HUES48 (cell line): ENCODE measurements around the gene OMP.

Experiments
- H3K27ac ChIP-seq: one replicate; pipeline ENCODE4 v1.7.0; 2013; ENCODE audit warnings: low read depth, low read length, inconsistent platforms
- H3K27me3 ChIP-seq: 2 replicates; pipeline ENCODE4 v1.6.1; 2013; ENCODE audit warnings: mild to moderate bottlenecking, low read length; ENCODE audit not compliant: control insufficient read depth, insufficient read depth
- H3K36me3 ChIP-seq: 2 replicates; pipeline ENCODE4 v1.6.1; 2013; ENCODE audit warnings: low read length; ENCODE audit not compliant: control insufficient read depth, insufficient read depth
- H3K4me1 ChIP-seq: 2 replicates; pipeline ENCODE4 v1.6.1; 2013; ENCODE audit warnings: mild to moderate bottlenecking, low read length; ENCODE audit not compliant: control insufficient read depth, insufficient read depth
- H3K4me3 ChIP-seq: 2 replicates; pipeline ENCODE4 v1.5.1; 2013; ENCODE audit warnings: mild to moderate bottlenecking, low read depth, low read length
- H3K9ac ChIP-seq: 2 replicates; pipeline ENCODE4 v1.6.1; 2013; ENCODE audit warnings: mild to moderate bottlenecking, low read depth, low read length, moderate library complexity
- H3K9me3 ChIP-seq: 2 replicates; pipeline ENCODE4 v1.6.1; 2013; ENCODE audit warnings: low read length; ENCODE audit not compliant: control insufficient read depth, insufficient read depth

The OMP gene

GRCh38 chr11:77081381-77081851, 21.2 kb upstream of the OMP start:
- Histone ChIP-seq H3K27me3 (no peaks in the 10 kb centered on the region), H3K36me3 (no peaks in the 10 kb centered on the region), H3K9me3 (no peaks in the 10 kb centered on the region), H3K9ac (no peak overlapping the region), H3K4me3 (no peak overlapping the region), H3K4me1 (no peaks in the 10 kb centered on the region), H3K27ac (no peak overlapping the region)

GRCh38 chr11:77081976-77082836, 20.4 kb upstream of the OMP start:
- Histone ChIP-seq H3K4me3 (no peak overlapping the region), H3K27ac (no peak overlapping the region), H3K4me1 (no peaks in the 10 kb centered on the region), H3K9ac (no peak overlapping the region), H3K27me3 (no peaks in the 10 kb centered on the region), H3K9me3 (no peaks in the 10 kb centered on the region), H3K36me3 (no peaks in the 10 kb centered on the region)

- Histone ChIP-seq H3K36me3 (no peaks in the 10 kb centered on the region), H3K4me3 (no peak overlapping the region), H3K4me1 (no peaks in the 10 kb centered on the region), H3K27me3 (no peaks in the 10 kb centered on the region), H3K9me3 (no peaks in the 10 kb centered on the region), H3K9ac (no peak overlapping the region), H3K27ac (no peak overlapping the region)
Measured at GRCh38 chr11:77082838-77083565, 19.6 kb upstream of the OMP start.

- no peak overlapping the region for H3K9ac ChIP-seq
- H3K36me3 ChIP-seq: no peaks in the 10 kb centered on the region
- H3K4me1 ChIP-seq: no peaks in the 10 kb centered on the region
- no peak overlapping the region for H3K27ac ChIP-seq
- H3K27me3 ChIP-seq: no peaks in the 10 kb centered on the region
- H3K4me3 ChIP-seq: no peak overlapping the region
- no peaks in the 10 kb centered on the region for H3K9me3 ChIP-seq
Measured at GRCh38 chr11:77083566-77084245, 18.9 kb upstream of the OMP start.

GRCh38 chr11:77084581-77085191, 18.0 kb upstream of the OMP start:
- H3K9me3 ChIP-seq: no peaks in the 10 kb centered on the region
- H3K4me1 ChIP-seq: no peaks in the 10 kb centered on the region
- no peak overlapping the region for H3K4me3 ChIP-seq
- H3K9ac ChIP-seq: no peak overlapping the region
- H3K36me3 ChIP-seq: no peaks in the 10 kb centered on the region
- no peaks in the 10 kb centered on the region for H3K27me3 ChIP-seq
- no peak overlapping the region for H3K27ac ChIP-seq

- no peak overlapping the region for H3K27ac ChIP-seq
- H3K4me3 ChIP-seq: no peak overlapping the region
- no peak overlapping the region for H3K9ac ChIP-seq
- no peaks in the 10 kb centered on the region for H3K36me3 ChIP-seq
- H3K9me3 ChIP-seq: no peaks in the 10 kb centered on the region
- no peaks in the 10 kb centered on the region for H3K4me1 ChIP-seq
- H3K27me3 ChIP-seq: no peaks in the 10 kb centered on the region
Measured at GRCh38 chr11:77085652-77086051, 17.0 kb upstream of the OMP start.

GRCh38 chr11:77086521-77087472, 15.8 kb upstream of the OMP start:
- Histone ChIP-seq H3K27me3 (no peaks in the 10 kb centered on the region), H3K9ac (no peak overlapping the region), H3K4me3 (no peak overlapping the region), H3K36me3 (no peaks in the 10 kb centered on the region), H3K4me1 (no peaks in the 10 kb centered on the region), H3K9me3 (no peaks in the 10 kb centered on the region), H3K27ac (no peak overlapping the region)

- H3K9me3 ChIP-seq: no peaks in the 10 kb centered on the region
- no peaks in the 10 kb centered on the region for H3K27me3 ChIP-seq
- no peak overlapping the region for H3K9ac ChIP-seq
- H3K27ac ChIP-seq: no peak overlapping the region
- no peaks in the 10 kb centered on the region for H3K4me1 ChIP-seq
- H3K4me3 ChIP-seq: no peak overlapping the region
- H3K36me3 ChIP-seq: no peaks in the 10 kb centered on the region
Measured at GRCh38 chr11:77087723-77088225, 14.9 kb upstream of the OMP start.

GRCh38 chr11:77088236-77089003, 14.2 kb upstream of the OMP start:
- Histone ChIP-seq H3K27me3 (no peaks in the 10 kb centered on the region), H3K27ac (no peak overlapping the region), H3K9me3 (no peaks in the 10 kb centered on the region), H3K4me1 (no peaks in the 10 kb centered on the region), H3K4me3 (no peak overlapping the region), H3K9ac (no peak overlapping the region), H3K36me3 (no peaks in the 10 kb centered on the region)
